CD4-positive, CD25-positive, alpha-beta regulatory T cell (primary cell): ENCODE data around the gene TRNP1. TPM values are rescaled to one million over a fixed set of nuclear protein-coding genes. Genes with fewer than 3 reads are reported as not detected.

Experiments used
- ATAC-seq, 2 donors: fragments of 150-1000 bp; cut with Tn5 transposase; one replicate each; pipeline ENCODE4 v1.10.0; 2021; ENCODE audit warnings: low read depth in 2 of 2, moderate number of reproducible peaks in 2 of 2, moderate library complexity in 1 of 2
- DNase-seq, 3 donors: peaks; one replicate each; pipeline versions ENCODE4 v3.0.0 to v3.0.0-alpha.2; 2012 to 2022; ENCODE audit warnings: mixed read lengths in 1 of 3
- H3K27ac ChIP-seq: one replicate; pipeline ENCODE4 v1.7.0; 2013; ENCODE audit warnings: mild to moderate bottlenecking, low read length; ENCODE audit not compliant: insufficient read depth, poor library complexity, severe bottlenecking
- H3K27me3 ChIP-seq: one replicate; pipeline ENCODE4 v1.7.0; 2013; ENCODE audit warnings: low read length; ENCODE audit not compliant: control insufficient read depth, insufficient read depth
- H3K36me3 ChIP-seq: one replicate; pipeline ENCODE4 v1.7.0; 2013; ENCODE audit warnings: mild to moderate bottlenecking, low read length, moderate library complexity; ENCODE audit not compliant: control insufficient read depth, insufficient read depth
- H3K4me1 ChIP-seq: 2 replicates; pipeline ENCODE4 v1.7.0; 2013; ENCODE audit warnings: mild to moderate bottlenecking, low read length; ENCODE audit not compliant: insufficient read depth, control insufficient read depth, poor library complexity, severe bottlenecking
- H3K4me3 ChIP-seq: one replicate; pipeline ENCODE4 v1.7.0; 2013; ENCODE audit warnings: low read depth, mild to moderate bottlenecking, low read length, moderate library complexity
- H3K9me3 ChIP-seq, 2 experiments: 1 replicate in 1 of 2; 2 replicates in 1 of 2; pipeline ENCODE4 v1.7.0; 2013; ENCODE audit warnings: low read length in 2 of 2, mild to moderate bottlenecking in 1 of 2, moderate library complexity in 1 of 2; ENCODE audit not compliant: control insufficient read depth in 2 of 2
- H3K27ac Mint-ChIP-seq, 3 donors: one replicate each; pipeline ENCODE4 v1.8.0; 2020 to 2022; ENCODE audit warnings: mild to moderate bottlenecking in 3 of 3, mixed read lengths in 3 of 3, moderate library complexity in 2 of 3
- H3K27me3 Mint-ChIP-seq: one replicate; pipeline ENCODE4 v1.8.0; 2022; ENCODE audit warnings: mild to moderate bottlenecking, mixed read lengths
- H3K36me3 Mint-ChIP-seq: one replicate; pipeline ENCODE4 v1.8.0; 2020; ENCODE audit warnings: mixed read lengths
- H3K4me1 Mint-ChIP-seq, 4 donors: one replicate each; pipeline ENCODE4 v1.8.0; 2020 to 2022; ENCODE audit warnings: mixed read lengths in 4 of 4, mild to moderate bottlenecking in 1 of 4
- H3K4me3 Mint-ChIP-seq, 4 donors: one replicate each; pipeline ENCODE4 v1.8.0; 2020 to 2022; ENCODE audit warnings: mild to moderate bottlenecking in 4 of 4, mixed read lengths in 4 of 4, moderate library complexity in 3 of 4
- H3K9me3 Mint-ChIP-seq, 7 donors: one replicate each; pipeline ENCODE4 v1.8.0; 2020 to 2022; ENCODE audit warnings: mixed read lengths in 7 of 7, mild to moderate bottlenecking in 3 of 7, moderate library complexity in 2 of 7
- polyA plus RNA-seq, 4 donors: library from polyadenylated mRNA; unstranded; fragments of 300-500 nt; fragmentation: Illumina TruSeq; gene quantifications; one replicate each; pipeline ENCODE4 v1.2.3, GENCODE V29; 2021
- total RNA-seq: library from RNA; stranded (reverse); gene quantifications from one replicate; pipeline ENCODE4 v1.2.3, GENCODE V29; 2022

Gene TRNP1
- total and polyA plus RNA-seq, 5 donors from 2014 or later, result not detected

GRCh38 chr1:27035344-27035743 is 41.9 kb downstream of the TRNP1 start:
- Mint-ChIP-seq H3K36me3 (no peaks in the 10 kb centered on the region), H3K27me3 (peaks cover 14% of the 10 kb centered on the region), H3K4me3 (no peak overlapping the region), H3K27ac (no peak overlapping the region), H3K4me1 (no peaks in the 10 kb centered on the region), H3K9me3 (peaks cover 0 to 1% (median 0%) of the 10 kb centered on the region in 7 donors)
- ATAC-seq, result no peak
- H3K27ac ChIP-seq, result no peak overlapping the region
- no peak overlapping the region for H3K4me3 ChIP-seq
- no peak for DNase-seq
- no peaks in the 10 kb centered on the region for H3K27me3 ChIP-seq
- H3K9me3 ChIP-seq, result no peaks in the 10 kb centered on the region
- no peaks in the 10 kb centered on the region for H3K4me1 ChIP-seq
- H3K36me3 ChIP-seq, result no peaks in the 10 kb centered on the region

- Histone ChIP-seq H3K4me3 (no peak overlapping the region), H3K9me3 (no peaks in the 10 kb centered on the region), H3K4me1 (no peaks in the 10 kb centered on the region), H3K27ac (no peak overlapping the region), H3K27me3 (no peaks in the 10 kb centered on the region), H3K36me3 (no peaks in the 10 kb centered on the region)
- ATAC-seq, result no peak
- DNase-seq, result no peak
- Mint-ChIP-seq H3K27ac (no peak overlapping the region), H3K9me3 (peaks cover 0 to 1% (median 0%) of the 10 kb centered on the region in 7 donors), H3K27me3 (peaks cover 14% of the 10 kb centered on the region), H3K4me3 (no peak overlapping the region), H3K36me3 (no peaks in the 10 kb centered on the region), H3K4me1 (no peaks in the 10 kb centered on the region)
These were observed 43.2 kb downstream of the TRNP1 start for GRCh38 chr1:27036718-27037117.

DNA sequence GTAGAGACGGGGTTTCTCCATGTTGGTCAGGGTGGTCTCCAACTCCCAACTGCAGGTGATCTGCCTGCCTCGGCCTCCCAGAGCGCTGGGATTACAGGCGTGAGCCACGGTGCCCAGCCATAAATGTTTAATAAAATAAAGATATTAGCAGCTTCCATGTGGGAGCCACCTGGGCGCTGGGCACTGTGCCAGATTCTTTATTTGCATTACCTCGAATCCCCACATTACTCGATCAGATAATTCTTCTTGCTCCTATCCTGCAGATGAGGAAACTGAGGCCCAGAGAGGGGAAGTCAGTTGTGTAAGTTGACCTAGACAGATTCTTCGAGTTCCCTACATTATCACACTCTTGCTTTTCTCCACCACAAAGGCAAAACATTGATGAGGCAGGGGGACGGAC is 44.0 kb downstream of the TRNP1 start:
- no peaks in the 10 kb centered on the region for H3K4me1 ChIP-seq
- no peaks in the 10 kb centered on the region for H3K4me1 Mint-ChIP-seq
- no peak overlapping the region for H3K4me3 Mint-ChIP-seq
- H3K27me3 ChIP-seq, result no peaks in the 10 kb centered on the region
- no peak overlapping the region for H3K27ac Mint-ChIP-seq
- DNase-seq, result no peak
- H3K27me3 Mint-ChIP-seq, result peaks cover 13% of the 10 kb centered on the region
- no peak for ATAC-seq
- H3K27ac ChIP-seq, result no peak overlapping the region
- H3K4me3 ChIP-seq, result no peak overlapping the region
- H3K36me3 Mint-ChIP-seq, result no peaks in the 10 kb centered on the region
- no peaks in the 10 kb centered on the region for H3K9me3 ChIP-seq
- no peaks in the 10 kb centered on the region for H3K36me3 ChIP-seq
- no peaks in the 10 kb centered on the region for H3K9me3 Mint-ChIP-seq

DNA sequence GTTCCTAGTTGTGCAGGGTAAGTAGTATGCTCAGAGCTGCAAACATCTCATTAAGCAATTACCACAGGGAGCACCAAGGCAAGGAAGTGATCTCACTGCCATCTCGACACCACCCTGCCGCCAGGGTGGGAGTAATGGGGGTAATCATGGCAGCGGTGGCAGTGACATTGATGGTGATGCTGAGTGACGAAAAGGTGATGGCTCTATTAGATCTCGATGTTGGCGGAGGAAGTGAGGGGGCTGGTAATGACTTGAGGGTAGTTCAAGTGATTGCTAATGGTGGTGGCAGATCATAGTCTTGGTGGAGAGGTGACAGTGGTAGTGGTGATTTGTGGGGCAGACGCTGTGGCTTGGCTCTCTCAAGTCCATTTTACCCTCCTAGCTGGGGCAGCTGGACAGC is 44.5 kb downstream of the TRNP1 start:
- Mint-ChIP-seq H3K4me1 (no peaks in the 10 kb centered on the region), H3K9me3 (no peaks in the 10 kb centered on the region), H3K27me3 (peaks cover 9% of the 10 kb centered on the region), H3K36me3 (no peaks in the 10 kb centered on the region), H3K4me3 (no peak overlapping the region), H3K27ac (no peak overlapping the region)
- no peaks in the 10 kb centered on the region for H3K4me1 ChIP-seq
- no peaks in the 10 kb centered on the region for H3K36me3 ChIP-seq
- no peaks in the 10 kb centered on the region for H3K9me3 ChIP-seq
- no peak overlapping the region for H3K27ac ChIP-seq
- H3K27me3 ChIP-seq, result no peaks in the 10 kb centered on the region
- ATAC-seq, result no peak
- DNase-seq, result no peak
- H3K4me3 ChIP-seq, result no peak overlapping the region

- Histone ChIP-seq H3K36me3 (no peaks in the 10 kb centered on the region), H3K9me3 (no peaks in the 10 kb centered on the region), H3K27me3 (no peaks in the 10 kb centered on the region), H3K27ac (no peak overlapping the region), H3K4me1 (peaks cover 18% of the 10 kb centered on the region), H3K4me3 (no peak overlapping the region)
- H3K27me3 Mint-ChIP-seq, result peaks cover 13% of the 10 kb centered on the region
- H3K4me3 Mint-ChIP-seq, result no peak overlapping the region
- H3K4me1 Mint-ChIP-seq, result peaks cover 0 to 20% (median 14%) of the 10 kb centered on the region in 4 donors
- DNase-seq (no peak), ATAC-seq (no peak)
- no peaks in the 10 kb centered on the region for H3K9me3 Mint-ChIP-seq
- no peaks in the 10 kb centered on the region for H3K36me3 Mint-ChIP-seq
- H3K27ac Mint-ChIP-seq, result no peak overlapping the region
These were observed 49.2 kb downstream of the TRNP1 start for GRCh38 chr1:27042670-27043069.

DNA sequence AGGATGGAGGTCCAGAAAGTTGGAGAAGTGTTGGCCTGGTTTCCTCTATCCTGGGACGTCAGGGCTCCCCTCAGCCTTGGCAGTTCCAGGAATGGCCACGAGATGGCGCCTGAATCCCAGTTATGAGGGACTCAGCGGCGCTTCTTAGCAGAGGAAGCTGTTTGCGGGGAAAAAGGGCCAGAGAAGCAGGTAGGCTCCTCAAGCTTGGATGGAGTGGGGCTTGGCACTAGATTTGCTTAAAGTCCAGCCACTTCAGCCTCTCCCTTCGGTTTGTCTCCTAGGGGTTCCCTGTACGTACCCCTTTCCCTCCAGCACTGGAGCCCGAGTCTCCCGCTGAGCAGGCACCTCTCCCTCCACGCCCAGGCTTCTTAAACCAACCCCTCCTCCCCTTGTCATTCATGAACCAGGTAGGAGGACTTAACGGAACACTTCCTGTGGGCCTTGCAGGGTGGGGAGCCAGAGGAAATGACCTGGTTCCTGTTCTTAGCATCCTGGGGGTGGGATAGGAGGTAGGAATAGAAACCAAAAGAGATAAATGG is 51.2 kb downstream of the TRNP1 start:
- ATAC-seq (peak; percentile 83 to 87), DNase-seq (peak; percentile 78 to 84 (median 81))
- peak overlapping the region; percentile 71 for H3K4me3 ChIP-seq
- no peaks in the 10 kb centered on the region for H3K36me3 Mint-ChIP-seq
- no peaks in the 10 kb centered on the region for H3K9me3 Mint-ChIP-seq
- H3K4me1 Mint-ChIP-seq, result peaks cover 0 to 20% (median 14%) of the 10 kb centered on the region in 4 donors
- no peaks in the 10 kb centered on the region for H3K36me3 ChIP-seq
- peaks cover 9% of the 10 kb centered on the region for H3K27me3 Mint-ChIP-seq
- peak overlapping the region in 3 of 4 donors; percentile 53 to 87 (median 78) for H3K4me3 Mint-ChIP-seq
- peaks cover 18% of the 10 kb centered on the region for H3K4me1 ChIP-seq
- H3K27me3 ChIP-seq, result no peaks in the 10 kb centered on the region
- no peak overlapping the region for H3K27ac ChIP-seq
- H3K27ac Mint-ChIP-seq, result peak overlapping the region in 2 of 3 donors; percentile 17 to 55
- H3K9me3 ChIP-seq, result no peaks in the 10 kb centered on the region

GRCh38 chr1:27045973-27046558 is 52.6 kb downstream of the TRNP1 start:
- Histone ChIP-seq H3K4me3 (no peak overlapping the region), H3K27ac (no peak overlapping the region), H3K27me3 (no peaks in the 10 kb centered on the region), H3K36me3 (no peaks in the 10 kb centered on the region), H3K4me1 (peaks cover 18% of the 10 kb centered on the region), H3K9me3 (no peaks in the 10 kb centered on the region)
- Mint-ChIP-seq H3K27ac (peak overlapping the region in 2 of 3 donors; percentile 31 to 60), H3K27me3 (peaks cover 9% of the 10 kb centered on the region), H3K36me3 (no peaks in the 10 kb centered on the region), H3K9me3 (no peaks in the 10 kb centered on the region), H3K4me3 (peak overlapping the region in 3 of 4 donors; percentile 50 to 73 (median 66)), H3K4me1 (peaks cover 0 to 20% (median 14%) of the 10 kb centered on the region in 4 donors)
- ATAC-seq (peak in 1 of 2 donors; percentile 35), DNase-seq (peak; percentile 48 to 64 (median 53))

DNA sequence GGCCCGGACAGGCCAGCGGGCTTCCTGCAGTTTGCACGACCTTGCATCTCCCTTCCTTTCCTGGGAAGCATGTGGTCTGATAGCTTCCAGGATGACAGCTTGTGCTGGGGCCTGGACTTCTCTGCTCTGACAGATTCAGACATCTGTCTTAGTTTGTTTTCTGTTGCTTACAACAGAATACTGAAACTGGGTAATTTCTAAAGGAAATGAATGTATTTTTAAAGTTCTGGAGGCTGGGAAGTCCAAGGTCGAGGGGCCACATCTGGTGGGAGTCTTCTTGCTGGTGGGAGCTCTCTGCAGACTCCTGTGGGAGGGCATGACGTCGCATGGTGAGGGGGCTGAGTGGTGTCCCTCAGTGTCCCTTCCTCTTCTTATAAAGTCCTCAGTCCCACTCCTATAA is 54.4 kb downstream of the TRNP1 start:
- peaks cover 18% of the 10 kb centered on the region for H3K4me1 ChIP-seq
- H3K36me3 ChIP-seq, result no peaks in the 10 kb centered on the region
- H3K27ac ChIP-seq, result no peak overlapping the region
- H3K4me3 ChIP-seq, result no peak overlapping the region
- Mint-ChIP-seq H3K27me3 (peaks cover 9% of the 10 kb centered on the region), H3K4me1 (peaks cover 0 to 20% (median 14%) of the 10 kb centered on the region in 4 donors), H3K27ac (no peak overlapping the region), H3K36me3 (no peaks in the 10 kb centered on the region), H3K4me3 (no peak overlapping the region), H3K9me3 (no peaks in the 10 kb centered on the region)
- ATAC-seq, result no peak
- no peaks in the 10 kb centered on the region for H3K27me3 ChIP-seq
- no peaks in the 10 kb centered on the region for H3K9me3 ChIP-seq
- no peak for DNase-seq
